ENCODE measurements around the gene SCN9A.
"Not testable (repeated sequence)": the region's sequence is repeated elsewhere in the genome, so short reads cannot be mapped to it uniquely, and the experiment has no call there.

Gene SCN9A

GRCh38 chr2:166224197-166224596, 151.5 kb downstream of the SCN9A start:
- no peak for DNase-seq (ENCODE audit: low spot score)
- no peak for TF ChIP-seq CTCF (conservative IDR thresholded peaks at IDR 0.05; ENCODE audit: low read depth)
- POLR2A ChIA-PET (ENCODE audit: low non-redundant PET) = no interaction called here
- CTCF ChIA-PET = no interaction called here
- H3K27ac ChIP-seq = no peak overlapping the region

DNA sequence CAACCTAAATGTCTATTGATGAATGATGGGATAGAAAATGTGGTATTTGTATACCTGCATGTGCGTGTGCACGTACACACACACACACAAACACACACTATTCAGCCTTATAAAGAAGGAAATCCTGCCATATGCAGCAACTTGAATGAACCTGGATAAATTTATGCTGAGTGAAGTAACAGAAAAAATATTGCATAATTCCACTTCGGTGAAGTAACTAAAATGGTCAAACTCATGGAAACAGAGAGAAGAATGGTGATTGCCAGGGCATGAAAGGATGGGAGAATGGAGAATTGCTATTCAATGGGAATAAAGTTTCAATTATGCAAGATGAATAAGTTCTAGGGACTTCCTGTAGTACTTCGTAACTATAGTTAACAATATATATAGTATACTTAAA, 152.4 kb downstream of the SCN9A start:
- ChIA-PET CTCF (no interaction called here), POLR2A (ENCODE audit: low non-redundant PET) (no interaction called here)
- no peak for DNase-seq (ENCODE audit: low spot score)
- no peak for TF ChIP-seq CTCF (conservative IDR thresholded peaks at IDR 0.05; ENCODE audit: low read depth)
- no peak overlapping the region for H3K27ac ChIP-seq

DNA sequence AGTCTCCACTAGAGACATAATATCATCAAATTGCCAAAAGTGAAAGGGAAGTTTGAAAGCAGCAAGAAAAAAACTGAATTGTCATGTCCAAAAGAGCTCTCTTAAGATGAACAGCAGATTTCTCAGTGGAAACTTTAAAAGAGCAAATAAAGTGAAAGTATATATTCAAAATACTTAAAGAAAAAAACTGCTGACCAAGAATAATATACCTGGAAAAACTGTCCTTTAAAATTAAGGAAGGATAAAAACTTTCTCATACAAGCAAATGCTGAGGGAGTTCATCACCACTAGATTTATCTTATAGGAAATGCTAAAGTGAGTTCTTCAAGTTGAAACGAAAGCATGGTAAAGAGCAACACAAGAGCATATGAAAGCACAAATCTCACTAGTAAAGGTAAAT, 164.7 kb downstream of the SCN9A start:
- CTCF ChIA-PET = interaction anchor here (0.7 kb wide), 1 partner anchor 329 kb away, joined by 3 read pairs; no protein-coding TSS in a partner anchor
- POLR2A ChIA-PET (ENCODE audit: low non-redundant PET) = no interaction called here

DNA sequence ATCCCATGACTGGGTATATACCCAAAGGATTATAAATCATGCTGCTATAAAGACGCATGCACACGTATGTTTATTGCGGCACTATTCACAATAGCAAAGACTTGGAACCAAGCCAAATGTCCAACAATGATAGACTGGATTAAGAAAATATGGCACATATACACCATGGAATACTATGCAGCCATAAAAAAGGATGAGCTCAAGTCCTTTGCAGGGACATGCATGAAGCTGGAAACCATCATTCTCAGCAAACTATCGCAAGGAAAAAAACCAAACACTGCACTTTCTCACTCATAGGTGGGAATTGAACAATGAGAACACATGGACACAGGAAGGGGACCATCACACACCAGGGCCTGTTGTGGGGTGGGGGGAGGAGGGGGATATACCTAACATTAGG, 165.8 kb downstream of the SCN9A start:
- DNase-seq (ENCODE audit: low spot score); CTCF ChIA-PET; POLR2A ChIA-PET (ENCODE audit: low non-redundant PET); H3K27ac ChIP-seq: not testable (repeated sequence)

More for the DNA sequence above, 164.7 kb downstream of the SCN9A start:
- no peak for TF ChIP-seq CTCF (conservative IDR thresholded peaks at IDR 0.05; ENCODE audit: low read depth)
- no peak for DNase-seq (ENCODE audit: low spot score)
- no peak overlapping the region for H3K27ac ChIP-seq

DNA sequence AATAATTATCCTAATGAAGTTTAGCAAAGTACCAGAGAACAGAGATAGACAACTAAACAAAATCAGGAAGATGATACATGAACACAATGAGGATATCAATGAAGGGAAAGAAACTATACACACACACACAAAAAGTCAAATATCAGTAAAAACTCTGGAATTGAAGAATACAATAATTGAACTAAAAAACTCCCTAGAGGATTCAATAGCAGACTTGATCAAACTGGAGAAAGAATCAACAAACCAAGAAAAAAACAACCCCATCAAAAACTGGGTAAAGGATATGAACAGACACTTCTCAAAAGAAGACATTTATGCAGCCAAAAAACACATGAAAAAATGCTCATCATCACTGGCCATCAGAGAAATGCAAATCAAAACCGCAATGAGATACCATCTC, 166.4 kb downstream of the SCN9A start:
- POLR2A ChIA-PET (ENCODE audit: low non-redundant PET); H3K27ac ChIP-seq; CTCF ChIA-PET; DNase-seq (ENCODE audit: low spot score): not testable (repeated sequence)

GRCh38 chr2:166206153-166206552, 169.6 kb downstream of the SCN9A start:
- CTCF ChIA-PET; DNase-seq (ENCODE audit: low spot score); POLR2A ChIA-PET (ENCODE audit: low non-redundant PET); H3K27ac ChIP-seq: not testable (repeated sequence)

- TF ChIP-seq CTCF (conservative IDR thresholded peaks at IDR 0.05; ENCODE audit: low read depth) = no peak
- DNase-seq (ENCODE audit: low spot score) = no peak
- ChIA-PET POLR2A (ENCODE audit: low non-redundant PET) (no interaction called here), CTCF (no interaction called here)
- no peak overlapping the region for H3K27ac ChIP-seq
Measured at GRCh38 chr2:166202778-166203177, 173.0 kb downstream of the SCN9A start.

DNA sequence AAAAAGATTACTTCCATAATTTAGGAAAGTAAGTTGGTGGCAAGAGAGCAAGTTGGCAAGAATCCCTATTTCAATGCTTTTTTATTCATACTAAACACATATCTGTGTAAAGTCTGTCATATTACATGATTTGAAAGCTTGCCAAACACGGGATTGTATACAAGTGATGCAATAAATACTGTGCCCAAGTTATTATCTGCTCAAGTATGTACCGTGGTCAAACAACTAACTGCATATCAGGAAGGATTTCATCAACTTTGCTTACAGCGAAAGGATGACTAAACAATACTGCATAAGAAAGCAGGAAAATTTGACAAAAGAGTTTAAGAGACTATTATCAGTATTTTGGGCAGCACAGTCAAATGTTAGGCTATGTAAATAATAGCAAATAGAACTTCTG, 178.3 kb downstream of the SCN9A start:
- ChIA-PET CTCF (no interaction called here), POLR2A (ENCODE audit: low non-redundant PET) (no interaction called here)
- H3K27ac ChIP-seq = no peak overlapping the region
- no peak for TF ChIP-seq CTCF (conservative IDR thresholded peaks at IDR 0.05; ENCODE audit: low read depth)
- DNase-seq (ENCODE audit: low spot score) = no peak
